Lung (tissue), 12 donors: Measurements from ENCODE around the gene KLLN. TPM values are rescaled to one million over a fixed set of nuclear protein-coding genes. Genes with fewer than 3 reads are reported as not detected.

Source experiments
- ATAC-seq: fragments of 200-7000 bp; cut with Tn5 transposase; one replicate; pipeline ENCODE4 v1.9.1; 2020; ENCODE audit warnings: moderate number of reproducible peaks; ENCODE audit not compliant: insufficient read depth, low FRiP score
- DNase-seq, 3 donors: peaks; one replicate each; pipeline ENCODE4 v3.0.0-alpha.2; 2013 to 2017
- H3K27ac ChIP-seq, 2 donors: one replicate each; pipeline ENCODE4 v1.5.1; 2013; ENCODE audit warnings: mild to moderate bottlenecking in 2 of 2, moderate library complexity in 2 of 2, control low read depth in 1 of 2, inconsistent platforms in 1 of 2, low read depth in 1 of 2, low read length in 1 of 2
- H3K27me3 ChIP-seq, 3 donors: one replicate each; pipeline ENCODE4 v1.5.1; 2013; ENCODE audit warnings: low read length in 2 of 3; ENCODE audit not compliant: control insufficient read depth in 3 of 3, insufficient read depth in 3 of 3
- H3K36me3 ChIP-seq, 4 donors: one replicate each; pipeline ENCODE4 v1.5.1; 2013; ENCODE audit warnings: low read length in 4 of 4, mild to moderate bottlenecking in 1 of 4, moderate library complexity in 1 of 4; ENCODE audit not compliant: control insufficient read depth in 4 of 4, insufficient read depth in 4 of 4
- H3K4me1 ChIP-seq, 5 donors: one replicate each; pipeline ENCODE4 v1.5.1; 2013; ENCODE audit warnings: low read length in 5 of 5, mild to moderate bottlenecking in 2 of 5, moderate library complexity in 1 of 5; ENCODE audit not compliant: control insufficient read depth in 5 of 5, insufficient read depth in 5 of 5
- H3K4me3 ChIP-seq: one replicate; pipeline ENCODE4 v1.5.1; 2013; ENCODE audit warnings: mild to moderate bottlenecking, control low read depth, moderate library complexity
- H3K9ac ChIP-seq, 2 donors: one replicate each; pipeline ENCODE4 v1.5.1; 2013; ENCODE audit warnings: low read length in 2 of 2, control low read depth in 1 of 2; ENCODE audit not compliant: insufficient read depth in 1 of 2
- H3K9me3 ChIP-seq, 4 donors: one replicate each; pipeline ENCODE4 v1.5.1; 2013; ENCODE audit warnings: low read length in 3 of 4, mild to moderate bottlenecking in 1 of 4, moderate library complexity in 1 of 4; ENCODE audit not compliant: control insufficient read depth in 4 of 4, insufficient read depth in 3 of 4
- CTCF ChIP-seq: IDR thresholded peaks from 2 replicates; pipeline ENCODE4 v1.5.1; 2012; ENCODE audit warnings: mild to moderate bottlenecking; ENCODE audit errors: control extremely low read depth, extremely low read depth
- WGBS, 2 donors: extraction: QIAGEN DNeasy Blood & Tissue Kit; methylation state at CpG; one replicate each; pipeline ENCODE4 v1.1.7; 2013; 5-methylcytosine and 5-hydroxymethylcytosine counted together
- polyA plus RNA-seq, 2 donors: library from polyadenylated mRNA; stranded (reverse); fragments of 200-250 nt; gene quantifications; one replicate each; pipeline ENCODE4 v1.2.1, GENCODE V29; 2013
- total RNA-seq, 2 donors: library from RNA; depleted of rRNA in 1 of 2; stranded (reverse); fragments of >200 nt in 1 of 2; gene quantifications; one replicate each; pipeline ENCODE4 v1.2.1, GENCODE V29; 2014 to 2021
- donor health status: control.
- donor health status: control.
- donor health status: Bipolar disorder and iron deficiency.
- donor health status: healthy.
- donor health status: DM: yes; HTN: yes; CAD: no.

KLLN gene
- total and polyA plus RNA-seq, 4 donors, result 0.14 to 1.5 (median 0.86) TPM

DNA sequence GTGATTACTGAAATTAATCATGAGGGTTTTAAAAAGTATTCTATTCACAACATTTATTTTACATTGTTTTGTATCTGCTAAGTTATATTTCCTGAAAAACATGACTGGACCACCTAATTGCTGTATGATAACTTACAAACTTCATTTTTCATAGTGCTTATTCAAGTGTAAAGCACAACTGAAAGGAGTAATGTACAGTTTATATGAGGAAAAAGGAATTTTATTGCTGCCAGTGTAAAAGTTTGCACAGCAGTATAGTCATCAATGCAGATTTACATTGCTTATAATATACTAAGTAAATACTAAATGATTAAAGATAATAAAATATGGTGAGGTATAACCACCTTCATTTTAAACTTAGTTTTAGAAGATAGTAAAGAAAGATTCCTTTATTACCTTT lies 4.1 kb upstream of the KLLN start:
- Histone ChIP-seq H3K27ac (no peak overlapping the region), H3K4me1 (peaks cover 0 to 29% (median 6%) of the 10 kb centered on the region in 5 donors), H3K9ac (peak overlapping the region in 1 of 2 donors; percentile 91), H3K9me3 (no peaks in the 10 kb centered on the region), H3K27me3 (no peaks in the 10 kb centered on the region), H3K36me3 (peaks cover 0 to 23% (median under 1%) of the 10 kb centered on the region in 4 donors), H3K4me3 (no peak overlapping the region)
- TF ChIP-seq CTCF, result no peak
- DNase-seq (peak in 1 of 3 donors; percentile 48), ATAC-seq (no peak)

GRCh38 chr10:87866412-87866974 lies 3.2 kb upstream of the KLLN start:
- Histone ChIP-seq H3K36me3 (peaks cover 0 to 23% (median 0%) of the 10 kb centered on the region in 4 donors), H3K4me1 (peaks cover 0 to 29% (median 4%) of the 10 kb centered on the region in 5 donors), H3K9ac (peak overlapping the region; percentile 52 to 91), H3K27me3 (no peaks in the 10 kb centered on the region), H3K27ac (peak overlapping the region in 1 of 2 donors; percentile 100), H3K9me3 (no peaks in the 10 kb centered on the region), H3K4me3 (no peak overlapping the region)
- no peak for TF ChIP-seq CTCF
- DNase-seq, result peak in 2 of 3 donors; percentile 50 to 57
- WGBS, 2 donors, result 4 to 6% methylated on average over 3 of the region's 3 CpGs
- ATAC-seq, result no peak

- no peak for ATAC-seq
- TF ChIP-seq CTCF, result no peak
- H3K9ac ChIP-seq, result peak overlapping the region; percentile 83 to 91
- H3K27ac ChIP-seq, result peak overlapping the region in 1 of 2 donors; percentile 100
- H3K4me1 ChIP-seq, result peaks cover 0 to 24% (median 4%) of the 10 kb centered on the region in 5 donors
- WGBS, 2 donors, result 0 to 2% methylated on average over 4 of the region's 4 CpGs
- peak overlapping the region; percentile 52 for H3K4me3 ChIP-seq
- no peaks in the 10 kb centered on the region for H3K27me3 ChIP-seq
- no peaks in the 10 kb centered on the region for H3K9me3 ChIP-seq
- peaks cover 0 to 23% (median 0%) of the 10 kb centered on the region in 4 donors for H3K36me3 ChIP-seq
- peak in 2 of 3 donors; percentile 52 to 61 for DNase-seq
Measured at GRCh38 chr10:87865241-87865881, 2.0 kb upstream of the KLLN start.
